B cell (primary cell): ENCODE data around the gene AZIN2. TPM values are rescaled to one million over a fixed set of nuclear protein-coding genes. Genes with fewer than 3 reads are reported as not detected.
A peak's percentile ranks its signal among the peaks of the same experiment; 100 is the strongest.

Source experiments
- ATAC-seq: fragments of 200-7000 bp; cut with Tn5 transposase; one replicate; pipeline ENCODE4 v1.10.0; 2021; ENCODE audit warnings: low read depth, mild to moderate bottlenecking, moderate number of reproducible peaks, moderate library complexity
- CTCF ChIA-PET: fragments of 350-600 bp; sonication (Branson Sonifier 250); formaldehyde crosslinking; loops from one replicate; lab custom pipeline; 2021; ENCODE audit warnings: antibody characterized with exemption, inconsistent platforms; lab: Charles Lee
- POLR2A ChIA-PET: fragments of 350-600 bp; sonication (Branson Sonifier 250); formaldehyde crosslinking; loops from one replicate; lab custom pipeline; 2021; ENCODE audit warnings: antibody characterized with exemption; lab: Charles Lee
- DNase-seq: peaks from one replicate; pipeline ENCODE4 v3.0.0; 2013
- H2AFZ ChIP-seq: 2 replicates; pipeline ENCODE4 v1.6.1; 2012; ENCODE audit warnings: mild to moderate bottlenecking, low read depth, low read length; ENCODE audit not compliant: insufficient read depth, poor library complexity, severe bottlenecking
- H3K27ac ChIP-seq, 2 donors: 1 replicate in 1 of 2; 2 replicates in 1 of 2; pipeline ENCODE4 v1.5.1; 2012 to 2013; ENCODE audit warnings: low read length in 2 of 2, mild to moderate bottlenecking in 2 of 2, moderate library complexity in 1 of 2
- H3K27me3 ChIP-seq, 4 experiments: fragments of 200-600 bp in 1 of 4; sonication (generic) in 1 of 4; replicated peaks in 1 of 4; 1 replicate in 2 of 4; 2 replicates in 2 of 4; pipeline versions ENCODE4 v1.6.1 to v1.7.0; 2013 to 2016; ENCODE audit warnings: low read length in 3 of 4, mild to moderate bottlenecking in 2 of 4, mixed read lengths in 1 of 4, moderate library complexity in 1 of 4; ENCODE audit not compliant: insufficient read depth in 4 of 4, control insufficient read depth in 3 of 4; ENCODE audit errors: control extremely low read depth in 1 of 4
- H3K36me3 ChIP-seq, 2 experiments: replicated peaks in 1 of 2; 1 replicate in 1 of 2; 2 replicates in 1 of 2; pipeline versions ENCODE4 v1.6.1 to v1.7.1; 2013; ENCODE audit warnings: low read length in 1 of 2; ENCODE audit not compliant: insufficient read depth in 2 of 2, control insufficient read depth in 1 of 2; ENCODE audit errors: control extremely low read depth in 1 of 2, extremely low read depth in 1 of 2
- H3K4me1 ChIP-seq, 2 donors: fragments of 200-600 bp in 1 of 2; sonication (generic) in 1 of 2; 1 replicate in 1 of 2; 2 replicates in 1 of 2; pipeline versions ENCODE4 v1.5.1 to v1.6.1; 2013 to 2017; ENCODE audit warnings: low read length in 2 of 2; ENCODE audit not compliant: control insufficient read depth in 2 of 2, insufficient read depth in 2 of 2
- H3K4me2 ChIP-seq: replicated peaks from 2 replicates; pipeline ENCODE3; 2012; ENCODE audit warnings: mild to moderate bottlenecking, low read depth, low read length; ENCODE audit not compliant: poor library complexity, severe bottlenecking
- H3K4me3 ChIP-seq, 5 experiments: fragments of 200-600 bp in 1 of 5; sonication (generic) in 1 of 5; 1 replicate in 3 of 5; 2 replicates in 2 of 5; pipeline versions ENCODE4 v1.5.1 to v1.7.0; 2011 to 2016; ENCODE audit warnings: low read length in 4 of 5, mild to moderate bottlenecking in 4 of 5, low read depth in 2 of 5, control low read depth in 1 of 5, moderate library complexity in 1 of 5; ENCODE audit not compliant: insufficient read depth in 1 of 5; ENCODE audit errors: control extremely low read depth in 1 of 5, extremely low read depth in 1 of 5
- H3K79me2 ChIP-seq: fragments of 200-600 bp; sonication (generic); one replicate; pipeline ENCODE4 v1.6.0; 2016; ENCODE audit warnings: low read length; ENCODE audit not compliant: control insufficient read depth, insufficient read depth
- H3K9ac ChIP-seq: fragments of 200-600 bp; sonication (generic); 2 replicates; pipeline ENCODE4 v1.6.1; 2017; ENCODE audit warnings: mild to moderate bottlenecking, low read length, moderate library complexity
- H3K9me3 ChIP-seq, 3 donors: one replicate each; pipeline versions ENCODE4 v1.6.1 to v1.7.1; 2013; ENCODE audit warnings: low read length in 2 of 3; ENCODE audit not compliant: control insufficient read depth in 2 of 3, insufficient read depth in 1 of 3; ENCODE audit errors: control extremely low read depth in 1 of 3
- H4K20me1 ChIP-seq: 2 replicates; pipeline ENCODE4 v1.6.0; 2012; ENCODE audit warnings: mild to moderate bottlenecking, low read length; ENCODE audit not compliant: insufficient read depth, control insufficient read depth, poor library complexity, severe bottlenecking
- H3K27ac Mint-ChIP-seq: one replicate; pipeline ENCODE4 v1.8.0; 2021; ENCODE audit warnings: mixed read lengths
- H3K27me3 Mint-ChIP-seq: one replicate; pipeline ENCODE4 v1.8.0; 2021; ENCODE audit warnings: mixed read lengths
- H3K4me1 Mint-ChIP-seq: one replicate; pipeline ENCODE4 v1.8.0; 2021; ENCODE audit warnings: mixed read lengths
- H3K4me3 Mint-ChIP-seq: one replicate; pipeline ENCODE4 v1.8.0; 2021; ENCODE audit warnings: mixed read lengths
- H3K9me3 Mint-ChIP-seq: one replicate; pipeline ENCODE4 v1.8.0; 2022; ENCODE audit warnings: mixed read lengths; ENCODE audit not compliant: insufficient read depth
- EZH2 ChIP-seq: IDR thresholded peaks from 2 replicates; pipeline ENCODE4 v1.6.1; 2012; ENCODE audit warnings: borderline replicate concordance, low read depth, mild to moderate bottlenecking, moderate library complexity, low read length; ENCODE audit not compliant: insufficient read depth, poor library complexity, severe bottlenecking
- WGBS: methylation state at CpG from one replicate; pipeline ENCODE4 v1.1.5; 2013; ENCODE audit warnings: missing lambda C conversion rate; ENCODE audit not compliant: insufficient coverage; 5-methylcytosine and 5-hydroxymethylcytosine counted together
- intact Hi-C: fragments of 100-400 bp; cut with micrococcal nuclease; formaldehyde crosslinking; loops from one replicate; pipeline ENCODE4 v1.10.0; 2022
- polyA plus RNA-seq: library from polyadenylated mRNA; depleted of rRNA; stranded (reverse); fragments of >200 nt; gene quantifications from 2 replicates; pipeline ENCODE4 v1.2.3, GENCODE V29; 2012
- total RNA-seq, 2 donors: library from RNA; stranded (reverse); fragments of 120-200 nt in 1 of 2; gene quantifications; 1 replicate in 1 of 2; 2 replicates in 1 of 2; pipeline versions ENCODE4 v1.2.3 to v1.2.4, GENCODE V29; 2013 to 2022
- TF ChIP-seq, protein P1 (sequence below): fragments of 200-600 bp; IDR thresholded peaks from one replicate; pipeline ENCODE4 v1.8.0; 2022; ENCODE audit warnings: antibody characterized with exemption, mild to moderate bottlenecking

AZIN2 gene
- total and polyA plus RNA-seq, 2 donors (not counting 1 experiment from before 2014, with no cell fraction given), result 0.33 to 5.9 TPM

DNA sequence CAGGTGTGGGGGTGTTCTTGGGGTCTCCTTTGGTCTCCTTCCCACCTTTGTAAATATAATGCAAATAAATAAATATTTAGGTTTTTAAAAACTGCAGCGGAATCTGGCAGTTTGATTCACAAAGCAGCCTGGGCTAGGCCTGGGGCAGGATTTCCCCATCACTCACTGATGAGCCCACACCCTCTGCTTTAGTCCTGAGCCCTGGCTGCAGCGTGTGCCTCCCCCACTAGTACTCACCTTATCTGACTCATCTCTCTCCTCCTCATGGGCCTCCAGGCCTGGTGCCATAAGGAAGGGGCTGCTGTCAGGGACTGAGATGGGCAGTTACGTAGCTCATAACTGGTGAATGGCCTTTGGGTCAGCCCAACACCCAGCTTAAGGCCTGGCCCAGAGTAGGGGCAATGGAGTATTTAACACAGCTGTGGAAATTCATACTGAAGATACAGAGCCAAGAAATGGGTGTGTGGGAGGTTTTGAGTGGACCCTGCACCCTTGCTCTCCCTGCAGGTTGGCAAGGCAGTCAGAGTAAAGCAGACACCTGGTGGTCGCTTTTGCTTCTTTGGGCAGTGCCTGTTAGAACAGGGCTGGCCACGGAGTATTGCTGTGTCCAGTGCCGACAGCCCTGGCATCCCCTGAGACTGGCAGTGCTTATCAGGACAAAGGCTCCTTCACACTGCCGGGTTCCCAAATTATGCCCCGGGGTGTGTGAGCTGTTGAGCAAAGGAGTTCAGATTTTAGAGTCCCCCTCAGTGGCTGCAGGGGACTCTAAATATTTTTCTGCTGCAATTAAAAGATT is 39.7 kb downstream of the AZIN2 start:
- WGBS, result 80% methylated on average over 5 of the region's 8 CpGs
- H3K4me3 ChIP-seq, result no peak overlapping the region

DNA sequence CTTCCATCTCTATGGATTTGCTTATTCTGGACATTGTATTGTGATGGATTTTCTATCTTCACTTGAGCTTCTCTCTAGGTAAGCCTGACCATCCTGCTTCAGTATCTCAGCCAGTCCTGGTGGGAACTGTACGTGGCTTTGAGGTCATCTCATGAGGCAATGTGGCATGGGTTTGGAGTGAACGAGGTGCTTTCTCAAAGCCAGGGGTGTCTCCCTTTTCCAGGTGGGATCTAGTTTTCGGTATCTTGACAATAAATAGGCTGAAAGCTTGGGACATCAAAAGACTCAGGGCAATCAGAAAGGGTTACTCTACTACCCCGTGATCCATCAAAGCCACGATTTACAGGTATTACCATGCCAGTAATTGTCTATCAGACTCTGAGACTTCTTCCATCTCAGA is 40.8 kb downstream of the AZIN2 start:
- TF ChIP-seq, protein P1, sequence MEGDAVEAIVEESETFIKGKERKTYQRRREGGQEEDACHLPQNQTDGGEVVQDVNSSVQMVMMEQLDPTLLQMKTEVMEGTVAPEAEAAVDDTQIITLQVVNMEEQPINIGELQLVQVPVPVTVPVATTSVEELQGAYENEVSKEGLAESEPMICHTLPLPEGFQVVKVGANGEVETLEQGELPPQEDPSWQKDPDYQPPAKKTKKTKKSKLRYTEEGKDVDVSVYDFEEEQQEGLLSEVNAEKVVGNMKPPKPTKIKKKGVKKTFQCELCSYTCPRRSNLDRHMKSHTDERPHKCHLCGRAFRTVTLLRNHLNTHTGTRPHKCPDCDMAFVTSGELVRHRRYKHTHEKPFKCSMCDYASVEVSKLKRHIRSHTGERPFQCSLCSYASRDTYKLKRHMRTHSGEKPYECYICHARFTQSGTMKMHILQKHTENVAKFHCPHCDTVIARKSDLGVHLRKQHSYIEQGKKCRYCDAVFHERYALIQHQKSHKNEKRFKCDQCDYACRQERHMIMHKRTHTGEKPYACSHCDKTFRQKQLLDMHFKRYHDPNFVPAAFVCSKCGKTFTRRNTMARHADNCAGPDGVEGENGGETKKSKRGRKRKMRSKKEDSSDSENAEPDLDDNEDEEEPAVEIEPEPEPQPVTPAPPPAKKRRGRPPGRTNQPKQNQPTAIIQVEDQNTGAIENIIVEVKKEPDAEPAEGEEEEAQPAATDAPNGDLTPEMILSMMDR, result no peak
- no peak for TF ChIP-seq EZH2
- intact Hi-C loops, result no loop called here
- Histone ChIP-seq H4K20me1 (no peaks in the 10 kb centered on the region), H3K9me3 (no peaks in the 10 kb centered on the region), H3K4me1 (peaks cover 6 to 29% of the 10 kb centered on the region in 2 donors), H3K27me3 (no peaks in the 10 kb centered on the region), H3K4me2 (no peak overlapping the region), H3K79me2 (peaks cover 3% of the 10 kb centered on the region), H3K9ac (no peak overlapping the region), H3K4me3 (no peak overlapping the region), H3K27ac (no peak overlapping the region), H3K36me3 (no peaks in the 10 kb centered on the region), H2AFZ (no peak overlapping the region)
- Mint-ChIP-seq H3K27ac (no peak overlapping the region), H3K27me3 (peaks cover 22% of the 10 kb centered on the region), H3K4me3 (no peak overlapping the region), H3K4me1 (peaks cover 2% of the 10 kb centered on the region), H3K9me3 (no peaks in the 10 kb centered on the region)
- DNase-seq, result no peak
- no peak for ATAC-seq
- 82% methylated on average over 5 of the region's 5 CpGs for WGBS
- ChIA-PET POLR2A (no interaction called here), CTCF (no interaction called here)

More for the DNA sequence above, 39.7 kb downstream of the AZIN2 start:
- TF ChIP-seq, protein P1, result no peak
- TF ChIP-seq EZH2, result no peak
- H3K4me1 ChIP-seq, result peaks cover 0 to 19% of the 10 kb centered on the region in 2 donors
- no peak overlapping the region for H3K9ac ChIP-seq
- H3K27me3 ChIP-seq, result no peaks in the 10 kb centered on the region
- CTCF ChIA-PET, result no interaction called here
- H3K79me2 ChIP-seq, result no peaks in the 10 kb centered on the region
- H3K27ac ChIP-seq, result peak overlapping the region in 1 of 2 donors; percentile 42
- no peaks in the 10 kb centered on the region for H3K36me3 ChIP-seq
- DNase-seq (peak; percentile 46), ATAC-seq (no peak)
- Mint-ChIP-seq H3K4me3 (no peak overlapping the region), H3K27ac (no peak overlapping the region), H3K4me1 (no peaks in the 10 kb centered on the region), H3K9me3 (no peaks in the 10 kb centered on the region), H3K27me3 (peaks cover 31% of the 10 kb centered on the region)
- H2AFZ ChIP-seq, result no peak overlapping the region
- H3K4me2 ChIP-seq, result no peak overlapping the region
- intact Hi-C loops, result no loop called here
- no peaks in the 10 kb centered on the region for H4K20me1 ChIP-seq
- POLR2A ChIA-PET, result no interaction called here
- no peaks in the 10 kb centered on the region for H3K9me3 ChIP-seq
